ENCODE results near the gene MATN1.

MATN1 gene

GRCh38 chr1:30668546-30669327 lies 54.6 kb downstream of the MATN1 start:
- TF ChIP-seq, protein P1, sequence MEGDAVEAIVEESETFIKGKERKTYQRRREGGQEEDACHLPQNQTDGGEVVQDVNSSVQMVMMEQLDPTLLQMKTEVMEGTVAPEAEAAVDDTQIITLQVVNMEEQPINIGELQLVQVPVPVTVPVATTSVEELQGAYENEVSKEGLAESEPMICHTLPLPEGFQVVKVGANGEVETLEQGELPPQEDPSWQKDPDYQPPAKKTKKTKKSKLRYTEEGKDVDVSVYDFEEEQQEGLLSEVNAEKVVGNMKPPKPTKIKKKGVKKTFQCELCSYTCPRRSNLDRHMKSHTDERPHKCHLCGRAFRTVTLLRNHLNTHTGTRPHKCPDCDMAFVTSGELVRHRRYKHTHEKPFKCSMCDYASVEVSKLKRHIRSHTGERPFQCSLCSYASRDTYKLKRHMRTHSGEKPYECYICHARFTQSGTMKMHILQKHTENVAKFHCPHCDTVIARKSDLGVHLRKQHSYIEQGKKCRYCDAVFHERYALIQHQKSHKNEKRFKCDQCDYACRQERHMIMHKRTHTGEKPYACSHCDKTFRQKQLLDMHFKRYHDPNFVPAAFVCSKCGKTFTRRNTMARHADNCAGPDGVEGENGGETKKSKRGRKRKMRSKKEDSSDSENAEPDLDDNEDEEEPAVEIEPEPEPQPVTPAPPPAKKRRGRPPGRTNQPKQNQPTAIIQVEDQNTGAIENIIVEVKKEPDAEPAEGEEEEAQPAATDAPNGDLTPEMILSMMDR (IDR thresholded peaks at IDR 0.05; ENCODE audit: borderline replicate concordance, insufficient read depth, low read depth, low read length): no peak
- H3K4me3 ChIP-seq (ENCODE audit: low read depth, low read length): no peak overlapping the region

GRCh38 chr1:30668024-30668423 lies 55.4 kb downstream of the MATN1 start:
- TF ChIP-seq, protein P1 (IDR thresholded peaks at IDR 0.05; ENCODE audit: borderline replicate concordance, insufficient read depth, low read depth, low read length): no peak

GRCh38 chr1:30666756-30667273 lies 56.6 kb downstream of the MATN1 start:
- H3K4me3 ChIP-seq (ENCODE audit: low read depth, low read length): no peak overlapping the region
- TF ChIP-seq, protein P1 (IDR thresholded peaks at IDR 0.05; ENCODE audit: borderline replicate concordance, insufficient read depth, low read depth, low read length): no peak

More at GRCh38 chr1:30668024-30668423, 55.4 kb downstream of the MATN1 start:
- H3K4me3 ChIP-seq (ENCODE audit: low read depth, low read length): no peak overlapping the region

- H3K4me3 ChIP-seq (ENCODE audit: low read depth, low read length): no peak overlapping the region
- TF ChIP-seq, protein P1 (IDR thresholded peaks at IDR 0.05; ENCODE audit: borderline replicate concordance, insufficient read depth, low read depth, low read length): no peak
Observed at GRCh38 chr1:30665216-30666010, 58.0 kb downstream of the MATN1 start.

DNA sequence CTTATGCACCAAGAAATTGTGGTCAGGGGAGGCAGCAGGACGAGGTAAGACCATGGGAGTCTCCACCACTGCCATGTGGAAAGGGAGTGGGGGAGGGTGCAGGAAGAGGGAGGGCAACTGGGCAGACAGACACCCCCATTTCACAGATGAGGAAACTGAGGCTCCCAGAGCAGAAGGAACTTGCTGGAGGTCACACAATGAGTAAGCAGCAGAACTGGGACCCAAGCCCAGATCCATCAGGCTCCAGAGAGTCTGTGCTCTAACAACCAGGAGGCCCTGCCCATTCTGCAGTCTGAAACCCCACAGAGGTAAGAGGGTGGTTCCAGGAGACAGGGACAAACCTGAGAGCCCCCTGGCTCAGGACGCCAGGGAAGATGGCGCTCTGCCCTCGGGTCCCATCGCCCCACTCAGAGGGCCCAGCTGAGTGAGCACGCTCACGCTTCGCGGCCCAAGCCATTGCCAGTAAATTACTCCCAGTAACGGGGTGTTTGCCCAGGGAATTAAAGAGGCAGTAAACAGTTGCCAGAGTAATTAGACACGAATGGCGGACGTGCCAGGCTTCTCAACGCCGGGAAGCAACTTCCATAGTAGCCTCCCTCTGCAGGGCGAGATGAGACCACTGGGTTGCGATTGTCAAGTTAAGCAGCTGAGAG lies 59.2 kb downstream of the MATN1 start:
- no peak overlapping the region for H3K4me3 ChIP-seq (ENCODE audit: low read depth, low read length)
- TF ChIP-seq, protein P1 (IDR thresholded peaks at IDR 0.05; ENCODE audit: borderline replicate concordance, insufficient read depth, low read depth, low read length): no peak

GRCh38 chr1:30663596-30664091 lies 59.7 kb downstream of the MATN1 start:
- TF ChIP-seq, protein P1 (IDR thresholded peaks at IDR 0.05; ENCODE audit: borderline replicate concordance, insufficient read depth, low read depth, low read length): no peak

More at GRCh38 chr1:30663596-30664091, 59.7 kb downstream of the MATN1 start:
- no peak overlapping the region for H3K4me3 ChIP-seq (ENCODE audit: low read depth, low read length)

Measured in GM12875 (cell line).